CD4-positive, alpha-beta T cell treated with Interferon alpha-2 for 1 hour (primary cell): ENCODE results near the gene AKAP13.

Experiments used
- DNase-seq, 2 donors: peaks; one replicate each; pipeline ENCODE4 v3.0.0-alpha.2; 2020 to 2022

AKAP13 gene

DNA sequence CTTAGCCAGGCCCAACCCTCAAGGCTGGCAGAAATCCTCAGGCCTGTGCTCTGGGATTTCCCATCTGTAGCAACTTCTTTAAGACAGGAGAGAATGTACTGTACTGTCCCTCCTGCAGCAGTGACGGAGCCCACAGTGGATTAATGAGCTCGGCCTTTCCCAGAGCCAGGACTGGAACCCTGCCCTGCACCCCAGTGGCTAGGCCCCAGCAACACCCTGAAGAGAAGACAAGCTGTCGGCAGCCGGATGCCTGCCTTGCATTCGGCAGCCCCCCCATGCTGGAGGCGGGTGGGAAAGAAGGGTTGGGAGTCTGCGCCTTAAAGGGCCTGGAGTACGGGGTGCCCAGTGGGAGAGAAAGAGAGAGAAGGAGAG is 382.3 kb downstream of the AKAP13 start:
- DNase-seq: no peak

DNA sequence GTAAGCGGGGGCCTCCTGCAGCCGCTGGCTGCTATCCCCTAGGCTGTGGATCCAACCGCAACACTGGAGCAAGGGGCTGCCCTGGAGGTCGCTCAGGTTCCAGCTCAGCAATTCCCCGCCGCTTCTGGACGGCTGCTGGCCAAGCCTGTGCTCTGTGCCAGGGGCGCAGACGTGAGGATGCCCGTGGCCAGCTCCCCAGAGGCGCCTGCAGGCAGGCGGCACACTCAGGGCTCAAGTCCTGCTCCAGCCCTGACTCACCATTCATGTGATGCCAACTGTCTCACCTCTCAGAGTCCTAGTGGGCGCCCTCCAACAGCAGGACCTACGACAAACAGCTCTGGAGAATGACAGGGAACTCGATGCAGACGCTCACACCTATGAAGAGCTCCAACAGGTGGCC is 382.8 kb downstream of the AKAP13 start:
- DNase-seq: no peak

DNA sequence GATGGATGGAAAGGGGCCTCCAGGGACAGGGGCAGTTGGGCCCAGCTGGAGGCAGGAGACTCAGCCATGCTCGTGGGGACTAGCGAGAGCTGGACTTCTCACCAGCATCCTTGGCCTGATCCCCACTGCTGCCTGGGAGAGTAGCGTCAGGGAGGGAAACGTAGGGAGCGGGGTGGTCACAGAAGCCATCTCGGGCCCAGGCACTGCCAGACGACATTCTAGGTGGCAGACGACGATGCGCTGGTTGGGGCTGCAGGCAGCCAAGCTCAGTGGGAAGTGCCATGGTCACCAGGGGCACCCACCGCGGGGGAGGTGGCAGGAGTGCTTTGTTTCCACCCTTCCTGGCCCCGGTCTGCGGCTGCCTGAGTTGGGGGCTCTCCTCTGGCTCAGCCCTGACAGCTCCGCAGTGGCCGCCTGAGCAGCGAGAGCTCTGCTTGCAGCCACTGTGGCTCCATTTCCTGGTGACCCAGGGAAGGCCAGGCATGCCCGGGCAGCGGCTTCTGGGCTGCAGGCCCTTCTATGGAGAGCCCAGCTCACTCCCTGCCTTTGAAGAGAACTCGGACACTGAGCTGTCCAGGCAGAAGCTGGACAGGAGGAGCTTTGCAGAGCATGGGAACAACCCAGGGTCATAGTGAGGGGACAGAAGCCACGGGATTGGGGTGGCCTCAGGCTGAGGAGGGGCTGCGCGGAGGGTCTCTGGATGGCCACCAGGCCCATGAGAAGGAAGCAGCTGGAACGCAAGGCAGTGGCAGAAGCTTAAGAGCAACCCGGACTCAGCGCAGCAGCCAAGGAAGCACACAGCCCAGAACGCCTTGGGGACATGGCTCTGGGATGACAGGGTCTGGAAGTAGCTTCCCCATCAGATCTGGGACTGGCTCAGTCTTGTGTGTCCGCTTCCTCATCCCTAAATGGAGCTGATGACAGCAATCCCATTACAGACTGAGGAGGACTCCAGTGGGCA is 383.6 kb downstream of the AKAP13 start:
- no peak for DNase-seq

DNA sequence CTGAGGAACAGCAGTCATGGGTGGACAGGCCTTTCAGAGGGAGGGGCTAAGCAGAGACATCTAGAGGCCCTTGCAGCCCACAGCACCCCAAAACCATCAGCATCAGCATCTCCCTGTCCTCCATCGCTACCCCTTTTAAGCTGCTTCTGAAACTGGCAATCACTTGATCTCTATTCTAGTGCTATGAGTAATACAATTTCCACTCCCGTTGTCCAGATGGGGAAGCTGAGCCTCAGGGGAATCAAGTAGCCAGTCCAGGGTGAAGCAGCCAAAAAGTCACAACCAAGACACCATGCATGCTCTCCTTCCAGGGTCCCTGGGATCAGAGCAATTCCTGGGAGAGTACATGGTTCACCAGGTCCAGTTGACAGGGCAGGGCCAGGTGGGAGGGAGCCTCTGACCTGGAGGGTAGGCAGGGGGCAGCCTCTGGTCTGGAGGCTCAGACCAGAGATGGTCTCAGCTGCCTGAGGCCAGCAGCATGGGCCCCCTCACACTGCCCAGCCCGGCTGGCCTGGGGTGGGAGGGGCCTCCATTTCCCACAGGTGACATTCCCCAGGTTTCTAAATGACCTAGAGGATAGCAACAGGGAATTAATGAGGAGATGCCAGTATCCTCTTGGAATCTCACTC is 384.4 kb downstream of the AKAP13 start:
- DNase-seq: no peak

DNA sequence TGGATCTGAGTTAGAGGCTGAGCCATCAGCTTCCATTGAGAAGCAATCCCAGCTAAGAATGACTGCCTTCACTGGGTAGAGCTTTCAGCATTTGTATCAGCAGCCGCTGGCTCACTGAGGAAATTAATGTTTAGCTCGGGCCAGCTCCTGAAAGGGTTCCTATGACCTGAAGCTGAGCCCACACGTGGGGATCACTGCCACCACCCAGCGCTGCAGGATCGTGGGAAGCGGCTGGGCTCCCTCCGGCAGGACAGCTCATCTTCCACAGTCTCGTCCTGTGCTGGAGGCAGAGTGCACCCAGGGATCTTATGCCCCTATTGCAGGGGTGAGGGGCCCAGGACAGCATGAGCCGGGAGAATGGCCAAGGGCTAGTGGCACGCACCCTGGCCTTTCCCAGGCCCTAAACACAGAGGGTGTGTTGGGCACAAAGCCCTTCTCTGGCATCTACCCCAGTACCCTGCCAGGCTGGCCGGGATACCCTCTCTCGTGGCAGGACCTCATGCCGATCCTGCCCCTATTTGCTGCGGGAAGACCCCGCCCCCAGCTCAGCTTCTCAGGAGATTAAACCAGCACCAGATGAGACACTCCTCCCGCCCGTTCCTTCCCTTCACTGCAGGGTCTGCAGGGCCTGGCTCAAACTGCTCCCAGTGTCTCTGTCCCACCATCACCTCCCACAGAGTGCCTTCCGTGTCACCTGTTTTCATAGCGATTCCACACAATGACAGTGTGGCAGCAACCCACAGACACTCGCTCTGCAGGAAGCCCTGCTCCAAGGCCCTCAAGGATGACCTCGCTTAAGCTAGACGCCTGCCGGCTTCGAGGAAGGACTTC is 385.8 kb downstream of the AKAP13 start:
- no peak for DNase-seq

DNA sequence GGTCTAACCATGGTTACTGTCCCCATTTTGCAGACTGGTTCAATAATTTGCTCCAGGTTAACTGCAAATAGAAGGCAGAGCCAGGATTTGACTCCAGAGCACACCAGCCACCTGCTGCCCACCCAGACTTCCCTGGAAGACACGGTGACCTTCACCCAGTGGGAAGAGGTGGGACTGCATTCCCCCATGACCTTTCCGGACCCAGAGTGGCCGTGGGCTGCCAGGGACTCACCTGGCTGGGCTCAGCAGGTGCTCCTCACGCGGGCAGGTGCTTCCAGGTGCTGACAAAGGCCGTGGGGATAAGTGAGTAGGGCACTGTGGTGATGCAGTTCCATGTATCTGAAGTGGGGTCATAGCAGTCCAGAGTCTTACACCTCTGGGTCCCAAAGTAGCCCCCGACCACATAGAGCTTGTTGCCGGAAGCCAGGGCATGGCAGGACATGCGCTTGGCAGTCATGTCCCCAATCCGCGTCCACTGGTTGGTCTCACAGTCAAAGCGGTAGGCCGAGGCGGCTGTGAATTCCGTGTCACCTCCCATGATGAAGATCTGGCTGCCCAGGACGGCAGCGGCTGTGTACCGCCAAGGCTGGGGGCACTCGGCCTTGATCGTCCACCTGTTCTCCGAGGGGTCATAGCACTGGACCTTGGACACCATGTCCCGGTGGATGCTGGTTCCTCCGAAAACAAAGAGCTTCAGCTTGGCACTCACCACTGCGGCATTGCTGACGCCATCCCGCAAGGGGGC is 387.6 kb downstream of the AKAP13 start:
- DNase-seq: no peak

DNA sequence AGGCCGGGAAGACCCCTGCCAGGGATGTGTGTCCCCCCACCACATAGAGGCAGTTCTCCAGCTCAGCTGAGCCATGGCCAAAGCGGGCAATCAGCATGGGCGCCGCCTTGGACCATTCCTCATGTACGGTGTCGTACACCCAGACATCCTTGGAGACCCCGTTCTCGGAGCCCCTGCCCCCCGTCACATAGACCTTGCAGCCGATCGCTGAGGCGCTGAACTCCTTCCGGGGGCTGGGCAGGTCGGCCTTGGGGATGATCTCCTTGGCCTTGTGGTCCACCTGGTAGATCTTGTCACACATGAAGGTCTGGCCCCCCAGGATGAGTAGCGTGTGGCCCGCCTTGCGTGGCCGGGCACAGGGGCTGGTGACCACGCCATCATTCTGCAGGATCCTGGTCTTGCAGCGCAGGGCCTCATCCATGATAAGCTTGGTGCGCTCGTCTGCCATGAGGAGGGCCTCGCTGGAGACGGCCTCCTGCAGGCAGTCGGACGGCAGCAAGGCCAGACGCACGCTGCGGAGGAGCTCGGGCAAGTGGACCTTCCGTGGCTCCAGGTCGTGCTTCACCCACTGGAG is 388.3 kb downstream of the AKAP13 start:
- no peak for DNase-seq

DNA sequence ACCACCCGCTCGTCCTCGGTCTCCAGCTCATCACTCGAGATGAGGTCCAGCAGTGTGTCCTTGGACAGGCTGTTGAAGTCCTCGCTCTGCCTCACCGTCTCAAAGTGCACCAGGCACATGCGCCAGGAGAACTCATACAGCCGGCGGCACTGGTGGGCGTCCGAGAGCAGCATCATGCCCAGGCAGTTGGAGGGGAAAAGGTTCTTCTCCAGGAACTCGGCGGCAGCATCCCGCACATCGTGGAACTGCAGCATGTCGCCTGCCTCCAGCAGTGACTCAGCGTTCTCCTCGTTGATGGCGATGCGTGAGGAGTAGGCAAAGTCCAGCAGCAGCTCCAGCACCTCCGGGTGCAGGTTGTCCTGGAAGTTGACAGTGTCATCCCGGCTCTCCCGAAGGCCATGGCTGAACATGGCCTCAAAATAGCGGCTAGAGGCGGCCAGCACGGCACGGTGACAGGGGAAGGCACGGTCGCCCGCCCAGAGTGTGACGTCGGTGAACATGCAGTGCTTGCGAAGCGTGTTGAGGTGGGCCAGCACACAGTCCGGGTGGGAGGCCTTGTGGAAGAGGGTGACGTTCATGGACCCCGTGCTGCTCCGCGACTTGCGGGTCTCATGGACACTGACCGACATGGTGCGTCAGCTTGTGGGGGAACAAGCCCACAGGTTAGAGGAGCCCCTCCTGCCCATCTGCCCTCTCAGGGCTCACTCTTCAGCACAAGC is 388.9 kb downstream of the AKAP13 start:
- no peak for DNase-seq

DNA sequence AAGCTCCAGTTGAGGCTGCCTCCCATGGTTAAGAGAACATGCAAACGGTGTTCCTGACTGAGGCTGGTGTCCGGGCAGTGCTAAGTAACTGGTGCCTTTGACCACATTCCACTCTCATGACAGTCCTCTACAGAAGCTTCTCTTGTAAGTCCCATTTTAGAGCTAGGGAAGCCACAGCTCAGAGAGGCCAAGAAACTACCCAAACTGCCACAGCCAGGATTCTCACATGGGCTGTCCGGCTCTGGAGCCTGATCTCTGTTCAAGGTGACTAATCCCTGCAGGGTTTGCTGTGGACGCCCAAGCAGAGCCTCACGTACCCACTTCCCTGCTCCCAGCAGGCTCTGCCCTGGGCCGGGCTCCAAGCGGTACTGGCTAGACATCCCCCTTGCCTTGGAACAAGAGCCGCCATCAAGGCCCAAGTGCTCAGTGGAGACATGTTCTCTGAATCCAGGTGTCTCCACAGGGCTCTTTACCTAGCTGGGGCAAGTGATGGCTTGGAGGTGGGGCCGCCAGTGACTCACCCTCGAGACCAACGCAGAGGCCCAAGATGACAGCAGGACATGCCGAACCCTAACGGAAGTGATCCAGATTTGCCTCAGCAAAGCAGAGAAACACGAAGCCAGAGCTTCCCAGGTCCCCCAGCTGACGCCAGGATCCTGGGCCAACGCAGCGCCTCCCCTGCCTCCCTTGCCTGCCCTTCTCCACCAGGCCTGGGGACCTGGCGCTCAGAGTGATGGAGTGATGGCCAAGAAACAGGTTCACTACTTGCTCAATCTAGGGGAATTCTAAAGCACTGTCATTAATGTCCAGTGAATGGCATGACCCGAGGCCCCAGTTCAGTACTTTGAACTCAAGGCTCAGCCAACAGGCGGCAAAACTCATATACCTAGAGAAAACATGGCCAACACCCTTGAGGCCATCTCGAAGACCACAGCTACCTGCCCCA is 390.0 kb downstream of the AKAP13 start:
- DNase-seq: no peak

DNA sequence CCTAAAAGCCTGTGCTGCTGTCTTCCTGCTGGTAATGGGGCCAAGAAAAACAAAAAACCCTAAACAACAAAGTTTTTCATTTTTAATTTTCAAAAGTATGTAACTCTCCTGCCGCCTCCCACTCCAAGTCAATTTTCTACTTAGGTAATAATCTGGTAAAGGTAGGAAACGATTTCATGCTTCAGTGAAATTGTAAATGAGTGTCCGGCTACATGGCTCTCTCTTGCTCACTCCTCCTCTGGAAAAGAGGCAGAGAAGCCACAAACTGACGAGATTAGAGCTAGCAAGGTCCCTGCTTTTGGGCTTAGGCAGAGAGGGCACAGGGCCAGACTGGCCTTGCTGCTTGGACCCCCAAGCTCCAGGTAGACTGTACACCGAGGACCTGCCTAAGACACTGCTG is 390.9 kb downstream of the AKAP13 start:
- DNase-seq: no peak

DNA sequence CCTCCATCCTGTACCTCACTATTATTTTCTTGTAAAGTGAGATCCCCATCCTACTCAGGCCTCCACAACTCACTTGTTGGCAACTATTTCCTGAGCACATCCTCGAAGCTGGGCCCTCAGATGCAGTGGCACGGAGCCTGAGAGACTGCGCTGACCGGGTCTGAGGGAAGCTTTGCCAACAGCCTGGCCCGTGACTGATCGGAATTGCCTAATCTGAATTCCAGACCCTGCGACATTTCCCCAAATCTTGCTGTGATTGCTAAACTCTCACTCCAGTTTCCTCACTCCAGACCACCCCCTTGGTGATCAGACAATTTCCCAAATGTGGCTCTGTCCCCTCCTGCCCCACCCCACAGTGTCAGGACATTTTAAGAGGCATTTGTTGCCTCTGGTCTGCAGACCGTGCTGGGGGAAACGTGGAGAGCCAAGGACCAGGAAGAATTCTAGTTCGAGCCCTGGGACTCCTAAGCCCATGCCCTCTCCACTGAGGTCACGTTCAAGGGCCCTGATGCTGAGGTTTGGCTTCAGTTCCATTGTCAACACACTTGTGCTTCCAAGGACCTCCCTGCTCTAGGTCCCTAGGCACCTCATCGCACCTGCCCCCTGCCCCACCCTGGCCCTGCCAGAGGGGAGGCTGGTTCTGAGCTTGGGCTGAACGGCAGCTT is 391.5 kb downstream of the AKAP13 start:
- DNase-seq: no peak

DNA sequence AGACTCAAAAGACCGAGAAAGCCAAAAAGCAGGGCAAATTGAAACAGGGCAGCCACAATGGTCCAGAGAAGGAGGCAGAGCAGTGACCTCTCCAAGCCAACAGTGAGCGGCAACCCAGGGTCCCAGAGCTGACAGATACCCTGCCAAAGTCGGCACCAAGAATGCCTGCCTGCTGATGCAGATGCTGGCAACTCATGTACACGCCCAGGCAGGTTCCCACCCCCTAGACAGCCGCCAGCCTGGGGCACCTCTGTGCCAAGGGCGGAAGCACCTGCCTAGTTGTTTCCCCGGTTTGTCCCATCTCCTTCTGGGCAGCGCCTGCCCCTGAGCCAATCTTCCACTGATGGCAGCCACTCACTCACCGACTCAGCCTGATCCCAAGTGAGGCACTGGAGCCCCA is 392.3 kb downstream of the AKAP13 start:
- DNase-seq: no peak

DNA sequence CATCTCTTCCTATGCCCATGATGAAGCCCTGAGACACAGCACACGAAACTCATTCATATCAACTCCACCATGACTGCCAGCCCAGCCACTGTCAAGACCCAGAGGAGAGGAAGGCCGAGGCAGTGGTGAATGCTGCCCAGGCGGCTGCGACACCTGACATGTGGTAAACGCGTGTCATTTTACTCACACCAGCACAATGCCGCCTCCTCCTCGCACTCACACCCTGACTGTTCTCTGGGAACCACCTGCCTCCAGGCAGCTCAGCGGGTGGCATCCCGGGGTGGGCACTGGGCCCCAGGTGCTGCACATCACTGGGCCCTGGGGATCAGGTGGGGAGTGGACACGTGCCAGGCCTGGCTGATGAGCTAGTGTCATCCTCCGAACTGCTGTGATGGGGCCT is 392.8 kb downstream of the AKAP13 start:
- DNase-seq: no peak

DNA sequence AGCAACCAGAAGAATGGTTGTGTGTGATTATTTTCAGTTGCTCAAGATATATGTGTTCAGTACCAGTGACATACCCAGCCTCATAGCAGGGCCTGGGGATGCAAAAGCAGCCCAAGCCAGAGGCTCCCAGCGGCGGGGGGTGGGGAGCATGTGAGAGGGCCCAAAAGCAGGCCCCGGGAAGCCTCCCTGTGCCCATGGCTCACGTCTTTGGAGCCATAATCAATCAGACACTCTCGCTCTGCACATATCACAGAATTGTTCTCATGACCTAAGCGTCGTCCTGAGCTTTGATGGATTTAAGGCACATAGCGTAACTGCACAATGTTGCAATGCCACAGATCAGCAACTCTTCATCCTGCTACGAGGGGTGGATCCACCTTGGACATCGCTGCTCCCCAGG is 393.6 kb downstream of the AKAP13 start:
- no peak for DNase-seq

DNA sequence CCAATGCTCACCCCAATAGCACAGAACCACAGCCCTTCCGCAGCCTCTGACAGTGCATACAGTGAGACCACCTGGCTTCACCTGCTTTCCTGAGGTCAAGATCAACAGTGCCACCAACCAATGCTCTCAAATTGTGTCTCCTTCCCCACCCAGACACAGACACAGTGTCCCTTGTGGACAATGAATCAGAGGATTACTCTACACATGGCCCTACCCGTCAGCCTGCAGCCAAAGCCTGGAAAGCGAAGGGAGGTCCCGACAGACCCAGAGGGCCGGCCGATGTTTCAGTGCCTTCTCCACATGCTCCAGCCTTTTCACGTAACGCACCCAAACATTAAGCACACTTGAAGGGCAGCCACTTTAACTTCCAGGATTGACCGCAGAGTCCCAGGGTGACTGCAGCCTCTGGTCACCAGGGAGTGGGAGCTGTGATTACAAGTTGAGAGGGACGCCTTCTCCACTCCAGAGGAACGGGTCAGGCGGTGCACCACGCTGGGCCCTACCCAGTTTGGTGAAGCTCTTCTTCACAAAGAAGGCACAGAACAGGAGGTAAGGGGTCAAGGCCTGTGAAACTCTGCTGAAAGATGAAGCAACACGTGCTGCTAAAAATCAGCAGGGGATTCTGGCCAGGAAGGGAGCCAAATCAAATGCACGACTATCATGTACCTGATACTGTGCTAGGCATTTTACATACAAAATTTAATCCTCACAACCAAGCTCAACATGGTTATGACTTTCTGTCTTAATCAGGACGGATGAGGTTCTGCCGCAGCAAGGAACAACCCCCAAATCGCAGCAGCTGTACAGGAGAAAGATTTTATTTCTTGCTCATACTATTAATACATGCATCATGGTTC is 397.1 kb downstream of the AKAP13 start:
- DNase-seq: no peak

DNA sequence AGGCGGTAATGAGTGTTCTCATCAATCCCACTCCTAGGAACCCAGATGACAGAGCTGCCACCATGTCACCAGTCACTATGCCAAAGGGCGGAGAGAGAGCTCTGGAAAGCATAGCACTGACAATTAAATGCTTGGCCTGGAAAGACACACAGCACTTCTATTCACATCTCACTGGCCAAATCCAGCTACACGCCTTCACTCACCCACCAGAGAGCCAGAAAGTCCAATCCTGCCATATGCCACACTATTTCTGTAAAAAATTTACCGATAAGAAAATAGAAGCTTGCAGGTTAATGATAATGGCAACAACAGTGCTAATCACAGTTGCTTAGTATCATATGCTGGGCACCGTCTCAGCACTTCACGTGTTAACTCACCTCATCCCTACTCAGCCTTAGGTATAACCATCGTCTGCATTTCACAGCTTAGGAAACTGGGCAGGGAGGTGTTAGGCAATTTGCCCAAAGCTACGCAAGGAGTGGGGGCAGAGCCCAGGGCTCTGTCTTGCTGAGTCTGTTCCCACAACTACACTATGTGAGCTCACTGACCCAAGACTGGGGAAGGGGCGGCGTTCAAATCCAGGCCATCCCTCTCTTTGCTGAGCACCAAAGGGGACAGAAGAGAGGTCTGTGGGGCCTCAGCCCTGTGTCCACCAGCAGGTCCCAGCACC is 397.8 kb downstream of the AKAP13 start:
- no peak for DNase-seq

DNA sequence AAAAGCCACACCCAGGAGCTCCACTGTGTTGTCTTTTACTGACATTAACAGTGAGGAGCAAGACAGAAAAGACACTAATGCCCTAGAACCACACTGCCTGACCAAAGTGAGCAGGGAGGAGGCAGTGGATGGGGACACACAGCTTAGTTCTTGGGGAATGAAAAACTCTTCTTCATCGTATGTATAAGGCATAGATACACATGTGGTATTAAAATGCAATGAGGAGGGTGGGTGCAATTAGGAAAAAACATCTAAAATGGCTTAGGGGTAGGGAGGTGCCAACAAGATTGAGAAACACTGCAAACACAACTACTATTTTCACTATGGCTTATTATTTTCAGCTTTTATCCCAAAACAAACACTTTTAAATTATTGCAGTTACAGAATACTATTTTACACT is 398.8 kb downstream of the AKAP13 start:
- DNase-seq: no peak

DNA sequence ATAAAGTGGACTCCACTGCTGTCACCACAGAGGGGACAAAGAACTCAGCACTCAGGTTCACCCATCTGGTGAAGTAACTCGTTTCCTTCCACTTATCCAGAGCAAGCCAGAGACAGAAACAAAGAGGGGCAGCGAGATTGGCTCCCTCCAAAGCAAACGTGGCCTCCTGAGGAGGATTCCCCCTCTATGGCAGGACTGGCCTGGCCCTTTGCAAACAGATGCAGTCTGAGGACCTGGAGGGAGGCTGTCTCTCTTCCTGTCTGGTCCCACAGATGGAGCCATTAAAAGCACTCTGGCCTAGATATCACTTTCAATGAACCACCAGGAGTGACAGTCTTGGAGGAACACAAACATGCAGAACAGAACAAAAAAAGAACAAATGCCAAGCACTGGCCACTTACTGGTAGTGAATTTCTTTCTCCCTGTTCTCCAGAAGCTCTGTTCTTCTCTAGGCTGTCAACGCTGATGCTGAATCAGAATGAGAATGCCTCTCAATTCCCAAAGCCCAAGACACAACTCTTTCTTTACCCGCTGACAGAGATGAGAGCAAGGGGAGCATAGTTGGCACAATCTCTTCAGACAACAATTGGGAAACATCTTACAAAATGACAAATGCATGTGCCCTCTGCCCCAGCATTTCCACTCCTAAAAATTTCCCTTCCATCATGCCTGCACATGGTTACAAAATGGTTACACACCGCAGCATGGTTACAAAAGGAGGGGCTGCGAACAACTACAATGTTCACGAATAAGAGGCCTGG is 400.0 kb downstream of the AKAP13 start:
- no peak for DNase-seq
